SKM-1 treated with dmso at 0.1 percent for 144 hours (cell line): ENCODE results near the gene OR6N2.

Experiments used
- DNase-seq: peaks from one replicate; lab custom pipeline; 2025; ENCODE audit not compliant: unreplicated experiment; lab: John Stamatoyannopoulos, UW

The OR6N2 gene

DNA sequence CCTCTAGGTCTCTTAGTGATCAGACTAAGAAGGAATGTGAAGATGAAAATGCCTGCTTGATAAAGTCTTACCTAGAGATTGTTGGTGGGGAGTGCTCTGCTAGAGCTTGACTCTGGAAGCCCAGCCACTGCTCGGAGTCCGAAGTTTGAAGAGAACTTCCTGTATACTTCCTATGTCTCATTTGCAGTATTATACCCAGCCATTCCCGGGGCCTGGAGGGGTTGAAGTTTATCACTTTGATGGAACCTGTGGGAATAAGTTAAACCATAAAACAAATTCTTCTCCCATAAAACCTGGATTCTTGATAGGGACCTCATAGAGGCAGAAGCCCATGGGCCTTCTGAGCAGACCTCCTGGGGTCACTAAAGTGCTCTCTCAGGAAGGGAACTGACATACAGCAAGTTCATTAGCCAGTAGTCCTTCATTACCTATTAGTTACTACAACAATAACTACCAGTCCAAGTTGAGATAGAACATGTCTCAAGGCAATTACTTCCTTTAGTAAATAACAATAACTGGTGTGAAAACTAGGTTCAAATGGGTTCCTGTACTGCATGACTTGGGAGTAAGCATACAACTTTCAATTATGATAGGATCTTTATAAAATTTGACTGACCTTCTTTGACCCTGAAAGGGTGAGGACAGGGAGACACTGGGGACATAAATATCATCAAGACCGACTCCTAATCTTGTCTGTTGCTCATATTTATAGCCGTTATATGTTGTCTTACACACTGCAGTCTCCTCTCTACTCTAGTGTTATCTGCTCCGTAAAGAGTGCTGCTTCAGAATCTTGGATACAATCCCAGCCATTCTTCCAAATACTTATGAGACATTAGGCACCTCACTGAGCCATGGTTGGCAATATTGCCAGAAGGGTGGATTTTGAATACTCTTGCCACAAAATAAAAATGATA lies 8.8 kb downstream of the OR6N2 start, which contains the start of gene OR6N1:
TSS of gene OR6N1 (minus strand) at position 246 of the 917 bp plus-strand sequence. CDS start 5,513 bp downstream, outside the sequence.
- no peak for DNase-seq

DNA sequence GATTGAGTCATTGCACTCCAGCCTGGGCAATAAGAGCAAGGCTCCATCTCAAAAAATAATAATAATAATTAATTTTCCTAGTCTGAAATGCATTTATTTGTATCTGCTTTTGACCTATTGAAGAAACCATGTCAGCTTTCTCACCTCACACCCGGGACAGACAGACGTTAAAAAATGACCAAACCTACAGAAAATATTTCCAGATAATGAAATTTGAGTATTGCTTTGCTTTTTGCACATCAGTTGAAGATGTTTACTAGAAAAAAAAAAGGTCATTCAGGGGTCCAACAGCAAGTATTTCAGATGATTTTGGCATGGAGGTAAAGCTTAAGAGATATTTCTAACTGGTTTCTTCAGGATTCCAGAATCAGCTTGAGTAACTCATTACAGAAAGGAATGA lies 26.6 kb downstream of the OR6N2 start, which contains the start of gene OR6K6:
TSS of gene OR6K6 (plus strand) at position 301 of the 400 bp plus-strand sequence. CDS start 168 bp downstream, outside the sequence.
- DNase-seq, result no peak

DNA sequence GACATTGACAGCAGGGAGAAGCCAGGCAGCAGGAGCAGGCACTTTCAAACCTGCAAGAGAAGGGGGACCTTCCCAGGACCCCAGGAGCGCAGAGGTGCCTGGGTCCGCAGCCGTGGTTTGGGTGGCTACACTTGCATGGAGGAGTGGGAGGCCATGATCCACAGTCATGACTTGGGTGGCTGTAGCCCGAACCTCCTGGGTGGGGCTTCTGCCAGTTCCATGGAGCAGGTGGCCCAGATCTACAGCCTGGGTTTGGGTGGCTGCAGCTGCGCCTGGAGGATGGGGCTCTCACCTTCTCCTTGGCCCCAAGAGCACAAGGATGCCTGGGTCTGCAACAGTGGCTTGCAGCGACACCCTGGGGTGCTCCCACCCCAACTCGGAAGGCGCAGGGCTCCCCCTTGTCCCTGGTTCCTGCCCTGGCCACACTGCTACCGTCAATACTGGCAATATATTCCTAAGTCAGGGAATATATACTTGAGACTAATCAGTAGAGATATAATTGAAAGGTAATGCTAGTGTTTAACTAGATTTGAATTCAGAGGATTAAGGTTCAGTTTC lies 28.8 kb downstream of the OR6N2 start:
- no peak for DNase-seq

DNA sequence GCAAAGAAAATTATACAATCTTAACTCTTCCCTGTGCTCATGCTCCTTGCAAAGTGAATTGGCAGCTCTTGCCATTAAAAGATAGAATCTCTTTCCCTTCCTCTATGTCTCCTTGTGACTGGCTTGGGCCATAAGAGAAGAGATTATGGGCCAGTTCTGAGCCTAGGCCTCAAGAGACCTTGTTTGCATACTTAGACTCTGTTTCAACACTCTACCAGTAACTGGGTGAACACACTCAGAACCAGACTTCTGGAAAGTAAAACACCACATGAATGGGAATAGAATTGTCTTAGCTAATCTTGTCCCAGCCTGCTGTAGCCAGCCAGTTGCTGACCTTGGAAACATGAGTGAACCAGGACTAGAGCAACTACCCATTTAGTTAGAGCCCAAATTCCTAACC lies 45.2 kb downstream of the OR6N2 start:
- DNase-seq, result no peak

DNA sequence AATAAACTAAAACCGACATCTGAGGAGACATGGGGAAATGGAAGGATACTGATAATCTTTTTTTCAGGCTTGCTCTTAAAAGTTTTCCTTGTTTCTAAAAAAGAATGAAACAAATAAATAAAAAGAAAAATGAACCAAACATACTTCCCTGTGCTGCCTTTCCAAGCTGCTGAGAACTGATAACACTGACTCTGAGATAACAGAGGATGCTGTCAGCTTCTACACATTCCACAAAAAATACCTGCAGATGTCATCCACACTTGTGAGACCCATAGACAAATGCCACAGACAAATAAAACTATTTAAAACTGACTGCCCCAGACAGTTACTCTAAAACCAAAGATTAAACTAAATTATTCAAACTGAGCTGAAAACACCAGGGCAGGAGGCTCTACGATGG lies 48.5 kb downstream of the OR6N2 start:
- DNase-seq, result no peak

DNA sequence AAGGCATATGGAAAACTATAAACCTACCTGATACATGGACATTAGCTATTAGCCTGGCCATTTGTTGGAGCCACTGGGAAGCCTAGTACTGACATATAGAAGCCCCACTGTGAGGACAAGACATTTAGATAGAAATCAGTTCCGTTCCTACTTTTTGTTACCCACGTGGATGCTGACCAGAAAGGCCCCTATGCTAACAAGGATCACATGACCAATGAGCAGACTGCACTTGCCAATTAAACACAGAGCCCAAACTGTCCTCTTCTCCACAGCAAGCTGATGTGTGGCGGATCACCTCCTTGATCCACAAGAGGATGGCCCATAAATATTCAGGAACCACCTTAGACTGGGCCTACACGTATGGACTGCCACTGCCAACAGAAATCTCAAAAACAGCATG lies 49.3 kb downstream of the OR6N2 start:
- DNase-seq, result no peak

DNA sequence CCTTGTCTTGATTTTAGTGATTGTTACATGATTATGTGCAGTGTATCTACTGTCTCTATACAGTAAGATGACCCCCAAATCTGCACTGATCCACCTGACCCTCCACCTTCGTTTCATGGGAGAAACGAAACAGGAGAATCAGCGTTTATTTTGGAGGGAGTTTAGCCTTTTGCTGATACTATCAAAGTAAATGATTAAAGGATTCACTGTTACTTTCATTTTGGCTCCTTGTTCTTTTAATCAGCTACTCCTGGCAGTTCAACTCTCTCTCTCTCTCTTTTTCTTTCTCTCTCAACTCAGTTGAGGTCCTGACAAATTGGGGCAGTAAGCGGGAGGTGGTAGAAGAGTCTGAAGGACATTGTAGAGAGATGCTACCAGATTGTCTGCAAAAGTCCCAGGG lies 50.6 kb downstream of the OR6N2 start:
- no peak for DNase-seq

DNA sequence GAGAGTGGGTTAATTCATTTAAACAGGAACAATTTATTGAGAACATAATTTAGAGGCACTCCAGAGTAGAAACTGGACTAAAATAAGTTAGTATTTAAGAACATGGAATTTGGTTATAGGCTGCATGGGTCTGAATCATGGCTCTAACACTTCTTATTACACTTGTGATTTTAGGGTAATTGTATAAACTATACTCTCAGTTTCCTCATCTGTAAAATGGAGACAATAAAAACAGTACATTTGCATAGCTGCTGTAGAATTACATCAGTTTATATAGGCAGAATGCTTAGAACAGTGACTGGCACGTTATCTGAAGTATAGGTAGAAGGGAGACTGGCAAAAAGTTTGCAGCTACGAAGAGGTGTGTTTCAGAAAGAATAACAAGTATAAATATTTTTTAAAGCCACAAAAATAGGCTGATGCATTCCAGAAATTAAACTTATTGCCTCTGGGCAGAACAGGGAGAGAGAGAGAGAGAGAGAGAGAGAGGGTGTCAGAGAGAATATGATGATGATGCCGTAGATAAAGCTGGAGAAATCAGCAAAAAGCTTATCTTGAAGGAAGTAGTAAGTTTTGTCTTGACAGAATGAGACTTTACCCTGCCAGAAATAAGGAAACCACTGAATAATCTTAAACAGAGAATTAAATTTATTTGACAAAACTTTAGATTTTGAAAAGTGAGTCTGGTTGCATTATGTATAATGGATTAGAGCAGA lies 52.3 kb downstream of the OR6N2 start:
- no peak for DNase-seq

DNA sequence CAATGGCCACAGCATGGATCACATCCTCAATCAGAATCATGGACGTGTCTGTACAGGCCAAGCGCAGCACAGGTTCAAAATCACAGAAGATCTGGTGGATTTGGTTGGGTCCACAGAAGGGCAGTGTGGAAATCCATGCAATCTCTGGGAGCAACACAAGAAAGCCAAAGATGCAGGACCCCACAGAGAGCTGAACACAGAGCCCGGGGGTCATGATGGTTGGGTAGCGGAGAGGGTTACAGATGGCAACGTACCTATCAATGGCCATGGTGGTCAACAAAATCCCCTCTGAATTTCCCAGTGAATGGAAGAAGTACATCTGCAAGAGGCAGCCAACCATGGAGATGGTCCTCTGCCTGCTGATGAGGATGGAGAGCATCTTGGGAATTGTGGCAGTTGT lies 56.6 kb downstream of the OR6N2 start:
- no peak for DNase-seq
